ENCODE measurements around the gene BCAP31. TPM values are rescaled to one million over a fixed set of nuclear protein-coding genes. Genes with fewer than 3 reads are reported as not detected.
"Not testable (repeated sequence)": the region's sequence is repeated elsewhere in the genome, so short reads cannot be mapped to it uniquely, and the experiment has no call there.

BCAP31 gene
- total RNA-seq, 1 donor from 2014 or later, result 191 TPM

DNA sequence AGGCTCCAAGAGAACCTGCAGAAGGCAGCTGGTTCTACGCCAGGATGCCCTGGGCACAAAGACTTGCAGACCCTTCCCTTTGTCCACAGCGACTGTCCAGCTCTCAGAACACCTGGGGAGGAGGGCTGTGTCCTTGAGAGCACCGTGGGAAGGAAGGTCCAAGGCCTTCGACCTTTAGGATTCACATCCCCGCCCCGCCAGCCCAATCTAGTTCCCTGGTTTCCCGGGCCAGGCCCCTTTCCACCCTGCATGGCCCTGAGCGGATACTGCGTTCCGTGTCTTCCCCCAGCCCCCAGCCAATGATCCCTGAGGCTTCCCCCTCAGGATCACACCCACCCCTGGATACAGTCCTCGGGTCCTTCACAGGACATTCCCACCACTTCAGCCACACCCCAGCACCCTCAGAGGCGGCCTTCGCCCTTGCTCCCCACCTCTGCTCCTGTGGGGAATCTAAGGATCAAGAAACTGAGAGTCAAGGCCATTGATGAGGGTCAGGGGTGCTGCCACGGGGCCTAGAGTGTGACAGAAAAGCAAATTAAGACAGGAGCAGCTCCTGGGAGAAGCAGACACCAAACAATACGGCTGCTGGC lies 9.6 kb upstream of the BCAP31 start:
- ATAC-seq, result no peak

DNA sequence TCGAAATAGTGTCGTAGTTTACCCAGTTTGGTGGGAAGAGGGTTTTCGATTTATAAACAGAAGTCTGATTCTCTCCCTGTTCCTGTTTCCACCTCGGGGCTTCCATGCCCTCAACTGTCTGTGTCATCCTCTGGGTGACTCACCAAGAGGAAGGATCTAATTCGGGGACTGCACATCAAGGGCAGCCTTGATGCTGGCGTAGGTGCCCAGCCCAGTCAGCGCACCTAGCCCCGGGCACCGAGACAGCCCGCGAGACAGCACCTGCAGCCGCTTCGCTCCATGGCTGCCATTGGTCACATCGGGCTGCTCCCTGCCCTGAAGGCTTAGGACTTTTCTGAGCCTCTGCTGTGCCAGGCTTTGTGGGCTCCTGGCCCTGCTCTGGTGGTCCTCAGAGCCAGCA lies 8.2 kb upstream of the BCAP31 start:
- ATAC-seq, result peak; percentile 85

DNA sequence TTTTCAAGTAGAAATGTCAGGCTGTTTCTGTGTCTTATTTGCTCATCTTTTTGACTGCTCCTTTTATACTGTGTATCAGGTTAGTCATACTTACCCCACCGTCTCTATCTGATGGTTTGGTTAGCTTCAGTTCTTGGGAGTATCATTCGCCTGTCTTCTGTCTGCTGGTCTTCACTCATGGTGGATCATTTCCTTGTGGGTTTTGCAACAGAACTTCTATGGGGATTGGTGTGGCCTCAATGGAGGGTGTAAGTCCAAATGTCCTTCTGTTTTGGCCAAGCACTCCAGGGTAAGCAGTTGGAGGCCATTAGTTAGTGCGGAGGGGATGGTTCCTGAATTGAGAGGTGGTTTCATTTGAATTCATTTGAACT lies 7.6 kb upstream of the BCAP31 start:
- no peak for ATAC-seq

DNA sequence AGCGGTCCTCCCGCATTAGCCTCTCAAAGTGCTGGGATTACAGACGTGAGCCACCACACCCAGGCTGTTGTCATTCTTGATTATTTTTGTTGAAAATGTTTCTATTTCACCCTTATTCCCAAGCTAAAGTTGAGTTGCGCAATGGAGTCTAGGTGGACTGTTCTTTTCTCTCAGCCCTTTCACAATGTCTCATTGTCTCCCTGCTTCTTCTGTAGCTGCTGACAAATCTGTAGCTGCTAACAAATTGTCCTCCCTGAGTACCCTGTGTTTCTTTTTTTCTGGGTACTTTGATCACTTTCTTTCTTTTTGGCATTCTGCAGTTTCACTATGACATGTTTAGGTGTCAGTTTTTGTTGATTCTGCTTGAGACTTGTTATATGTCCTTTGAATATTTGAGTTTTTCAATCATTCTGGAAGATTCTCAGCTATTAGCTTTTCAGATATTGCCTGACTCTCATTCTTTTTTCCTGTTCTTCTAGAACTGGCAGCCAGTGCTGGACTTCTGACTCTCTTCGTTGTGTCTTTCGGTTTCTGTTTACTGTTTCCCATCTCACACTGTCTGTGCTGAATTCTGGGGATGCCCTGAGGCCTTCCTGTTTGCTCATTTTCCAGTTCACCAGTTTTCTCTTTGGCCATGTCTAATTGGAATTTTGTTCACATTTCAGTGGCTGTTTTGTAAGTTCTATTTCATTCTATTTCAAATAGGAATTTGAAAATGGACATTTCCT lies 7.1 kb upstream of the BCAP31 start:
- ATAC-seq, result no peak

DNA sequence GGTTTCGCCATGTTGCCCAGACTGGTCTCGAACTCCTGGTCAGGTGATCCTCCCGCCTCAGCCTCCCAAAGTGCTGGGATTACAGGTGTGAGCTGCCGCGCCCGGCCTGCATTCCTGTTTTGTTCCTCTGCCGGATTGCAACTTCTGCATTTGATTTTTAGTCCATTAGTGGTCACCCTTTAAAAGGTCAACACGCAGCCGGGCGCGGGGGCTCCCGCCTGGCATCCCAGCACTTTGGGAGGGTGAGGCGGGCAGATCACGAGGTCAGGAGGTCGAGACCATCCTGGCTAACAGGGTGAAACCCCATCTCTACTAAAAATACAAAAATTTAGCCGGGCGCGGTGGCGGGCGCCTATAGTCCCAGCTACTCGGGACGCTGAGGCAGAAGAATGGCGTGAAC lies 5.9 kb upstream of the BCAP31 start:
- not testable (repeated sequence) for ATAC-seq

DNA sequence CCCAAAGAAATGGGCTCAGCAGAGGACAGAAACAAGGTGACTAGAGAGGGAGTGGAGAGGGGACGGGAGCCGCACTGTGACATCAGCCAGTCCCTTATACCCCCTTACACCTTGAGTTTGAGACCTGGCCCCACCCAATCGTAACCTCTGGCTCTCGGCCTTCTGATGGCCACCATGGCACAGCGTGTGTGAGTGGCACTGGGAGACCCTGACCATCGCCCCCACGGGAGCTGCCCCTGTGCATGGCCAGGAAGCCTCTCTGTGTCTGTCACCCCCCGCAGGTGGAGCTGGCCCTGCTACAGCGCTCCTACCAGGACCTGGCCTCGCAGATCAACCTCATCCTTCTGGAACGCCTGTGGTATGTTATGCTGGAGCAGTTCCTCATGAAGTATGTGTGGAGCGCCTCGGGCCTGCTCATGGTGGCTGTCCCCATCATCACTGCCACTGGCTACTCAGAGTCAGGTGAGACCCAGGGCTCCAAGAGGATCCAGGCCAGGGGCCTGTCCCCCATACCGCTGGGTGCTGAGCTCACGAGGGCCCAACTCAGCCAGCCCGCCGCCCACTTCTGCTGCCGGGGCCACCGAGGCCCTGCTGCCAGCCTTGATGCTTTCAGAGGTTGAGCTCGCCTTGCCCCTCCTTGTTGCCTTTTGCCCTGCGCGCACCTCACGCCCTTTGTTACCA lies 4.9 kb upstream of the BCAP31 start:
- no peak for ATAC-seq

DNA sequence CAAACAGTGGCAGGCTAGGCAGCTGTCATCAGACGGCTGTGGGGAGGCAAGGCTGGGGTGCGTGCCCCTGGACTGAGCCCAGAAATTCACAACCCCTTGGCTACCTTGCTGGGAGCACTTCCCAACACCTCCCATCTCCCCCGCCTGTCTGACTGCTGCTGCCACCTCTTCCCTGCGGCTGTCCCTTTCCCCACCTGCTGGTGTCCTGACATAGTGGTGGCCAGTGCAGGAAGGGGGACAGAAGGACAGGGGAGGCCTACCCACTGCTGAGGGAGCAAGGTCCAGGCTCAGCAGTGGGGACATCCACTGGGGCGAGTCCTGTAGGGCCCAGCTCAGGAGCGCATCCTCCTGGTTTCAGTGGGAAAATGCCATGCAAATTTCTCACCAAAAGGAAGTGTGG lies 3.9 kb upstream of the BCAP31 start:
- no peak for ATAC-seq

DNA sequence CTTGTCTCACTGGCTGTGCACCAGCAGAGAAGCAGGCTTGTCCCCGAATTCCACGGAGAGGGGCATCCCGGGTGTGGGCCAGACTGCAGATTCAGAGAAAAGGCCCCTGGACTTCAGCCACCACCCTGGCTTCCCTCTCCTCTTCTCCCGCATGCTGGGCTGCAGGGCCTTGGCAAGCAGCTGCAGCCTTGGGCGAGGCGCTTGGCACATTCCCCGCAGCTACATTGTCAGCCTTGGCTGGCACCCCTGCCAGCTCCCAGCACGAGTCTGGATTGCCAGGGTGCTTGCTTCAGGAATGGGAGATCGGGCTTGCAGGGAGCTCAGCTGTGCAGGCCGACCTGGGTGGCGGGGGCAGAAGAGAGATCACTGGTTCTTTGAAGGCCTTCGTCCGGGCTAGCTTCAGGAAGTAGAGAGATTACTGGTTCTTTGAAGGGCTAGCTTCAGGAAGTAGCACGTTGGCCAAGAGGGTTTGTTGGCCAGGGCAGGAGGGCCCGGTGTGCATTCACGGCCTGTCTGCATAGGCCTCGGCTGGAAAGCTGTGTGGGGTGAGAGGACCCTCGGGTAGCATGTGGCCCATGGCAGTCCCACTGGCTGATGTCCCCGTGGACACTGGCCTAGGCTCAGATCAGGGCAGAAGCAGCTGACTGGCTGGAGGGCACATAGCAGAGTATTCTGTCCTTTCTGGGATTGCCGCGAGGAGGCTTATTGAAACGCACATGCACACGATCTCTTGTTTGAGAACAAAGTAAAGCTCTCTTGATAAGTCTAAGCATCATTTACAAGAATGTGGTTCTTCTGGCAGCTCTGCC lies 3.1 kb upstream of the BCAP31 start:
- no peak for ATAC-seq

DNA sequence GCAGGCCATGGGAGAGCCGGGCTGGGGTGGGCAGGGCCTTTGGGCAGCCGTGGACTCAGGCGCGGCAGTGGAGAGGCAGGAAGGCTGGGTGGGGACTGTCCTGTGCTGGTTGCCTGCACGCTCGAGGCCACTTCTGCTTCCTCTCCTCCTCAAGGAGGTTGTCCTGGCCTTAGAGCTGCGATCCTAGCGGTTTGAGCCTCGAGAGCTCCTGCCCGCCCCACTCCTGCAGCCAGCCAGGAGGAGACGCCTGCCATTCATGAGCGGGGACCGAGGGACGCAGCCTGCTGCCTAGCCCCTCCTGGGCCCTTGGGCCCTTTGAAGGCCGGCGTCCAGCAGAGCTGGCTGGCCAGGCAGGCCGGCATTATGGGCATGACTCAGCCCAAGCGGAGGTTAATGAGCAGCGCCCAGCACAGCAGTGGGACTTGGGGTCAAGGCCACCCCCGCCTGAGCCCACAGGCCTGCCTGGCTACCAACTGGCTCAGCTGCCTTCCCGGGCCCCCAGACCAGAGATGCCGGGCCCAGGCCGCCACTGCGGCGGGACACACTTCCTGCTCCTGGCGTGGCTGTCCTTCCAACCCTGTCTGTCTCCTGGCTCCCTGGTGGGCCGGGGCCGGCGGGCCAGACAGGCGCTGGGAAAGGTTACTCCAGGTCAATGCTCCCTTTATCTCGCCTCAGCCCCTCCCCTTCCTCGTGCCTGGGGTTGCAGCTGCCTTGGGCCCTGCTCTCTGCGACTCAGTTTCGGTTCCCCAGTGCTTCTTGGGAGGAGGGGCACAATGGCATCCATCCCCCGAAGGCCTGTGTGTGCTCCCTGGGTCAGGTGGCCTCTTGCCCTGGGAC lies 2.3 kb upstream of the BCAP31 start:
- ATAC-seq, result no peak

DNA sequence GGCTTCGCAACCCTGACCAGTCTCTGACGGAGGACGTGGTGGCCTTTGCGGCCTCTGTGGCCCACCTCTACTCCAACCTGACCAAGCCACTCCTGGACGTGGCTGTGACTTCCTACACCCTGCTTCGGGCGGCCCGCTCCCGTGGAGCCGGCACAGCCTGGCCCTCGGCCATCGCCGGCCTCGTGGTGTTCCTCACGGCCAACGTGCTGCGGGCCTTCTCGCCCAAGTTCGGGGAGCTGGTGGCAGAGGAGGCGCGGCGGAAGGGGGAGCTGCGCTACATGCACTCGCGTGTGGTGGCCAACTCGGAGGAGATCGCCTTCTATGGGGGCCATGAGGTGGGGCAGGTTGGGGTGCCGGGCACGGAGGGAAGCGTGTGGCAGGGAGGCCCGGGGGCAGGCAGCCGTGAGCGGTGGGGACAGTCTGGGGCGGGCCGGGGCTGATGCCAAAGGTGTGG lies 1.7 kb upstream of the BCAP31 start:
- no peak for ATAC-seq

DNA sequence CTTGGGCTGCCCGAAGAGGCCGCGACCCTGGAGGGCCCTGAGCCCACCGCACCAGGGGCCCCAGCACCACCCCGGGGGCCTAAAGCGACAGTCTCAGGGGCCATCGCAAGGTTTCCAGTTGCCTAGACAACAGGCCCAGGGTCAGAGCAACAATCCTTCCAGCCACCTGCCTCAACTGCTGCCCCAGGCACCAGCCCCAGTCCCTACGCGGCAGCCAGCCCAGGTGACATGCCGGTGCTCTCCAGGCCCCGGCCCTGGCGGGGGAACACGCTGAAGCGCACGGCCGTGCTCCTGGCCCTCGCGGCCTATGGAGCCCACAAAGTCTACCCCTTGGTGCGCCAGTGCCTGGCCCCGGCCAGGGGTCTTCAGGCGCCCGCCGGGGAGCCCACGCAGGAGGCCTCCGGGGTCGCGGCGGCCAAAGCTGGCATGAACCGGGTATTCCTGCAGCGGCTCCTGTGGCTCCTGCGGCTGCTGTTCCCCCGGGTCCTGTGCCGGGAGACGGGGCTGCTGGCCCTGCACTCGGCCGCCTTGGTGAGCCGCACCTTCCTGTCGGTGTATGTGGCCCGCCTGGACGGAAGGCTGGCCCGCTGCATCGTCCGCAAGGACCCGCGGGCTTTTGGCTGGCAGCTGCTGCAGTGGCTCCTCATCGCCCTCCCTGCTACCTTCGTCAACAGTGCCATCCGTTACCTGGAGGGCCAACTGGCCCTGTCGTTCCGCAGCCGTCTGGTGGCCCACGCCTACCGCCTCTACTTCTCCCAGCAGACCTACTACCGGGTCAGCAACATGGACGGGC lies 1.0 kb upstream of the BCAP31 start:
- peak; percentile 3 for ATAC-seq

DNA sequence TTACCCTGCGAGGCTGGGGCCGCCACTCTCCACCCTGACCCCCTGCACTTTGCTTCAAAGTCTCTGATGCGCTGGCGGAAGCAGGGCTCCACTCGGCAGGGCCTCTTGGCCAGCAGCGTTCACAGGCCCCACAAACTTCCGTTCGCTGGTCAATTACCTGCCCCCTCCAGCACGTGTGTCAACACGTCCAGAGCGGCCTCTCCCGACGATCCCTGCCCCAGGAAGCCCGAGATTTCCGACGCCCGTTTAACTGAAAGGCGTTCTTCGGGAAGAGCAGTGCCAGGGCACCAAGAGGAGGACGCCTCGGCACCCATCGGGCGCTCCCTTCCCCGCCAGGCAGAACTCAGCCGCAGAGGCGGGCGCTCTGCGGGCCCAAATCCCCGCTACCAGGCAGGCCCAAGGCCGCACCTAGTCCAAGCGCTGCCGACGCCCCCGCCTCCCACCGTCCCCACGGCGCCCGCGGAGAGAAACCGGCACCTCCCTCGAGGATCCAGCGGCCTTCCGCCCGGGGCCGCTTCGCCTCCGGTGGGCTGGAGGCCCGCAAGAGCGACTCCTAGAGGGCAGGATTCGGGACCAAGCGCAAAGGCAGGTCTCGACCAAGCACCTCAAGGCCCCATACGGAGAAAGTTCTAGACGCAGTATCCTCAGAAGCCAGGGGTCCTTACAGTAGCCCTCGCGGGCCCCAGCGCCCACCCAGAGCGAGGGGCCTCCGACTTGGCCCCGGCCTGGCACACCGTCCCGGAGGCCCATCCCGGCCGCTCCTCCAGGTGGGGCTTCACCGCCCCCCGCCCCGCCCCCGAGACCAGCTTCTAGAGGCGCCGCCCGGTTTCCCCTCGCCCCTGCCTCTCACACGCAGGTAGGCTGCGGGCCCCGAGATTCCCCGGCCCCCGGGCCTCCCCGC lies 586 bp downstream of the BCAP31 start:
- ATAC-seq, result peak; percentile 26

DNA sequence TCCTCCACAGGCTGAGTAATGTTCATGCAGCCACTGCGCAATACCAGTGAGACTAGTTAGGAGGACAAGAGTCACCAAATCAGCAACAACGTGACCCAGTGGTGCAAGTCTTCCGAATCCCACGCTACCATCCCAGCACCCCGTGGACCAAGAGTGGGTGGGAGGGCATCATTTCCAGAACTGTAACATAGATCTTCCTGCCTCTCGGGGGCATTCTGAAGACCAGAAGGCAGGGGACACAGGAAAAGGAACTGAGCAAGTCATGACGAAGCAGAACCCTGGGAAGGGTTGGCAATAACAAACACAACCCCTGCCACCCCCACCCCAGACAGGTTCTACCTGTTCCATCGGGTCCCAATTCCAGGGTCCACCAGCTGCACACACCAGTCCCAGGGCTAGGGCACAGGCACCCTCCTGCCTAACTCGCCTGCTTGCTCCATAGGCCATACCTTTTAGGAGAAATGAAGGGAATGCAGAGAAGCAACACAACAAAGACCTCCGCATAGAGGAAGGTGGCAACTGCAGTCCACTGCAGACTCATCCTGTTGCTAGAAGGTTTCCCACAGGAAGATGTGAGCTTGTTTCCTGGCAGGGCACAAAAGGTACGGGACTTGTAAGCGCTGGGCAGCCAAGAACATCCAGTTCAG lies 1.4 kb downstream of the BCAP31 start:
- ATAC-seq, result no peak

DNA sequence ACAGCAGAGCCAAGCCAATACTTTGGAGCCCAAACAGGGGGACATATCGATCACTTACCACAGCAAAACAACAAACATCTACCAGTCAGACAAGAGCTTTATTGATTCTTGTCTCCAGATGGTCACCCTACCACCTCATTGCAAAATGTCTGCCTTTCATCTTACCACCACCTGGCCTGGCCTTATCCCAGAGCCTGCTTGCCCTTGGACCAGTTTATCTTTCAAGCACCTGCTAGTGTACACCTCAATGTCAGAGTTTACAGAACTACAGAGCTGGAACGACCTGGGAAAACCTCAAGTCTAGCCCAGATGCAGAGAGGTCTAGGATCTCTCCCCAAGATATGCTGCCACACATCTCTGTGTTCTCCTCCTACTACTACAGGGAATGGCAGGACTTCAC lies 4.5 kb downstream of the BCAP31 start:
- ATAC-seq, result no peak

DNA sequence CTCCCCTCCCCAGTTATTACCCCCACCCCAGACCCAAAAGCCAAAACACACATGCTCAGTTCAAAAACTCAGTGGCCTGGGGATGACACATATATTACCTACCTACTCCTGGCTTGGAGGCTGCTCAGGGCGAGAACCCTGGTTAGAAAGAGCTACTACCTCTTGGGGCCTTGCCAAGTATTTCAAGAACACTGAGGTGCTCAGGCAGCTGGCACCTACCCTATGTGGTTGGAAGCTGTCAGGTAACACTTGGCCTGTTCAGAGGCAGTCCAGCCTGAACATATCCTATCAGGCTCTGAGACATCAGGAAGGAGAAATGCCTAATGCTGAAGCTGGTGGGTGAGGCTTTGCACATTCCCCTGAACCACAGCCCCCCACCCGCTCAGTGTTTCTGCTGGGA lies 4.9 kb downstream of the BCAP31 start:
- peak; percentile 35 for ATAC-seq

DNA sequence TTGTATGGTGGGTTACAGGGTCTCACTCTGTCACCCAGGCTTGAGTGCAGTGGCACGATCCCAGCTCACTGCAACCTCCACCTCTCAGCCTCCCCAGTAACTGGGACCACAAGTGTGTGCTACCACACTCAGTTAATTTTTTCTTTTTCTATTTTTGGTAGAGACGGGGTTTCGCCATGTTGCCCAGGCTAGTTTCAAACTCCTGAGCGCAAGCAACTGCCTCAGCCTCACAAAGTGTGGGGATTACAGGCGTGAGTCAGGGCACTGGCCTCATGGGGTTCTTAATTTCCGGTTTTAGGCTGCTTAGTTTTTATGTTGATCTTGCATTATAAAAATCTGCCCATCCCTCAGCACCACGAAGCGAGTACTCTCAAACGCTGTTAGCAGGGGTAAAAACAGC lies 6.7 kb downstream of the BCAP31 start:
- no peak for ATAC-seq

DNA sequence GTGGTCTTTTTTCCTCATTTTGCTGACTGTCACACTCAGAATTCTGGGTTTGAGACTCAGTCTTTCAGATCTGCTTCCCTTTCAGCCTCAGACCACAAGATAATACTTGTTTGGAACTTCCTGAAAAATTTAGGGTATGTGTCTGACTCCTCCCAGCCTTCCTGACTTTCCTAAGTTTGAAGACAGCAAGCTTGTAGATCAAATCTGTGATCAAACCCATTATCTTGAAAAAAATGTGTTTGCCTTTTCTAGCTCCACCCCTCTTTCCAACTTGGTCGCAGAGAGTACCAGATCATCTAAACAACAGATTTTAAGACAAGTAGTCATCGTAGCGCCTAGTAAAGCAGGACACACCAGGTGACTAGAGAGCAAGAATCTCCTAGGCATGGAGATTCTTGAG lies 9.9 kb downstream of the BCAP31 start:
- no peak for ATAC-seq

DNA sequence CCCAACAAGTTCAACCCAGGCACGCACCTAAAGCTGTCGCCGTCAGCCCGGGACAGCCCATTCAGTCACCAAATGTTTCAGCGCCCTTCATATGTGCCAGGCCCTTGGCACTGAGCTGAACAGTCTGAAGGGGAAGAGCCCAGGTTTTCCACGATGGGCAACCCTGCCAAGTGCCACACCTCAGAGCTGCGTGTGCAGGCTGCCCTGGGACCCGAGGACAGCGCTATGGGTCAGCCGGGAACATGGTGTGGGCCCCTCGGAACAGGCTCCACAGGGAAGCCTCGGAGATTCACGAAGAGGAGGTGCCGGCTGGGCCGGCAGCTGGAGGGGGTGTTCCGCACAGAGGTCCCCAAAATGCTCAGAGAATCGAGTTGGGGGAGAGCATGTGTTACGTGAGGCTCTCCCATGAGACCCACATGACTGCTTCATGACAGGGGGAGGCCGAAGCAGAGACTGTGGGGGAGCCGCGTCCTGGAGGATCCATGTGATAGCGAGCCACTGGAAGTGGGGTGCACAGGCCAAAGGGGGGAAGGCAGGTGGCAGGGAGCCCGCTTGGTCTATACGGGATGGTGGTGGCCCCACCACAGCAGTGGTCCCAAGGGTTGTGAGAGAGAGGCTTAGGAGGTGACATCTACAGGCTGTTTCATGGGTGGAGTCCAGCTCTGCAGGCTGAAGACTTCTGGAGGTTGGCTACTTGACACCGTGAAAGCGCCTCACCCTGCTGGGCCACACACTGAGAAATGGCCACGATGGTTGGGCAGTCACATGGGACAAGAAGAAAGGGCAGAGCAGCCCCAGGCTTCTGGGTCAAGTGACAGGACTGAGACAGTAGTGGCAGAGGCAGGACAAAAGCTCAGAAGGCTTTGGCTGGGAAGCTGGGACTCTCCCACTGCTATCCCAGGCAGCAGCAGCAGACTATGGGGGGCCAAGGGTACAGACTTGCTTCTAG lies 14.2 kb downstream of the BCAP31 start:
- ATAC-seq, result no peak

DNA sequence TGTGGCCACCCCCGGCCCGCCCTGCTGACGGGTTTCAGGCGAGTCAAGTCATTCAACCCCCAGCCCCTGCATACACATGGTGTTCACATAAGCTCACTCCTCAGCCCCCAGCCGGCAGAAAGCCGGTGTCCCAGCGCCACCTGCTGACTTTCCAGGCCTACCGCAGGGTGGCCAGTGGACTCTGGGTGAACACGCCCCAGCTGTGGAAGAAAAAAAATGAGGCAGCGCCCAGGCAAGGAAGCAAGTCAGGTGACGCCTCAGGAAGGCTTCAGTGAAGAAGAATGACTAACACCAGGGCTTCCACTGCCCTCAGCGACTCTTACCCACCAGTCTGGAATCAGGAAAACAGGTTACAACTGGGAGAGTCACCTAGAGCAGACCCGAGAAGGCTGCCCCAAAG lies 15.8 kb downstream of the BCAP31 start:
- ATAC-seq, result peak; percentile 84

All from esophagus mucosa (tissue), 1 donor.